Large intestine (tissue), 3 donors: ENCODE data around the gene VSTM5. TPM values are rescaled to one million over a fixed set of nuclear protein-coding genes. Genes with fewer than 3 reads are reported as not detected.

ENCODE experiments used
- DNase-seq, 2 donors: peaks; one replicate each; pipeline versions ENCODE4 v3.0.0 to v3.0.0-alpha.2; 2013
- H3K27ac ChIP-seq: one replicate; pipeline ENCODE4 v1.5.1; 2013; ENCODE audit warnings: low read length
- H3K27me3 ChIP-seq: 2 replicates; pipeline ENCODE4 v1.6.1; 2013; ENCODE audit warnings: low read length; ENCODE audit not compliant: control insufficient read depth, insufficient read depth
- H3K36me3 ChIP-seq: 2 replicates; pipeline ENCODE4 v1.6.1; 2013; ENCODE audit warnings: low read length; ENCODE audit not compliant: control insufficient read depth, insufficient read depth
- H3K4me1 ChIP-seq: one replicate; pipeline ENCODE4 v1.6.1; 2013; ENCODE audit warnings: low read length; ENCODE audit not compliant: control insufficient read depth, insufficient read depth
- H3K4me3 ChIP-seq: one replicate; pipeline ENCODE4 v1.5.1; 2013; ENCODE audit warnings: low read length
- H3K9me3 ChIP-seq: one replicate; pipeline ENCODE4 v1.6.1; 2013; ENCODE audit warnings: mild to moderate bottlenecking, low read depth, low read length, moderate library complexity; ENCODE audit not compliant: control insufficient read depth
- WGBS: methylation state at CpG from one replicate; pipeline ENCODE4 v1.1.5; 2013; ENCODE audit warnings: low lambda C conversion rate; ENCODE audit not compliant: insufficient coverage; 5-methylcytosine and 5-hydroxymethylcytosine counted together
- polyA plus RNA-seq: library from polyadenylated mRNA; unstranded; fragments of 120-200 nt; gene quantifications from one replicate; pipeline ENCODE4 v1.2.1, GENCODE V29; 2013

Gene VSTM5
- polyA plus RNA-seq, 1 donor: 1.9 TPM

- no peak for DNase-seq
- Histone ChIP-seq H3K4me3 (no peak overlapping the region), H3K4me1 (no peaks in the 10 kb centered on the region), H3K27ac (no peak overlapping the region), H3K36me3 (no peaks in the 10 kb centered on the region), H3K27me3 (no peaks in the 10 kb centered on the region), H3K9me3 (no peaks in the 10 kb centered on the region)
- WGBS: no CpG with 5 or more reads among the region's 6 CpGs
These were observed 8.0 kb downstream of the VSTM5 start for GRCh38 chr11:93842461-93842860.

GRCh38 chr11:93842034-93842433 lies 8.4 kb downstream of the VSTM5 start:
- Histone ChIP-seq H3K4me1 (no peaks in the 10 kb centered on the region), H3K27ac (no peak overlapping the region), H3K36me3 (no peaks in the 10 kb centered on the region), H3K27me3 (no peaks in the 10 kb centered on the region), H3K9me3 (no peaks in the 10 kb centered on the region), H3K4me3 (no peak overlapping the region)
- DNase-seq: no peak
- 100% methylated on average over 2 of the region's 4 CpGs for WGBS

DNA sequence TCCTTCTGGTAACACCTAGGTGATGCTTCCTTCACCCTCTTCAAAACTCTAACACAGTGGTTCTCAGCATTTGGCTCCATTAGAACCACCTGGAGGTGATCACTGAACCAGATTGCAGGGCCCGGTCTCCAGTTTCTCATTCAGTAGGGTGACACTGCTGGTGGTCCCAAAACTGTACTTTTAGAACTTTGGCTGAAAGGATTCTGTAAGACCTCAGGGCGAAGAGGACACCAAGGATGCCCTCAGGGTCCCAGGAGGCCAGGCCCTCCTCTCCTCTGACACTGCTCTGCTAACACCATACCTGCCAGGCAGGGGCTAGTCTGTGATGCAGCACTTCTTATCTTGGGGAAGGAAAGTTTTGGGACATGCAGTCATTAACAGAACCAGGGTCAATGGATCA lies 9.0 kb downstream of the VSTM5 start:
- H3K4me1 ChIP-seq: no peaks in the 10 kb centered on the region
- no CpG with 5 or more reads among the region's 2 CpGs for WGBS
- no peak for DNase-seq

GRCh38 chr11:93840981-93841380 lies 9.4 kb downstream of the VSTM5 start:
- Histone ChIP-seq H3K36me3 (no peaks in the 10 kb centered on the region), H3K9me3 (no peaks in the 10 kb centered on the region), H3K4me3 (no peak overlapping the region), H3K27me3 (no peaks in the 10 kb centered on the region), H3K4me1 (no peaks in the 10 kb centered on the region), H3K27ac (no peak overlapping the region)
- DNase-seq: no peak
- no CpG with 5 or more reads among the region's 3 CpGs for WGBS

More for the DNA sequence above, 9.0 kb downstream of the VSTM5 start:
- H3K9me3 ChIP-seq: no peaks in the 10 kb centered on the region
- no peaks in the 10 kb centered on the region for H3K27me3 ChIP-seq
- no peaks in the 10 kb centered on the region for H3K36me3 ChIP-seq
- no peak overlapping the region for H3K4me3 ChIP-seq
- H3K27ac ChIP-seq: no peak overlapping the region

GRCh38 chr11:93840180-93840579 lies 10.2 kb downstream of the VSTM5 start:
- no peaks in the 10 kb centered on the region for H3K9me3 ChIP-seq
- no peaks in the 10 kb centered on the region for H3K4me1 ChIP-seq
- no peak for DNase-seq
- H3K36me3 ChIP-seq: no peaks in the 10 kb centered on the region
- no peak overlapping the region for H3K4me3 ChIP-seq
- H3K27me3 ChIP-seq: no peaks in the 10 kb centered on the region
- WGBS: no CpG with 5 or more reads among the region's 2 CpGs
- H3K27ac ChIP-seq: no peak overlapping the region

DNA sequence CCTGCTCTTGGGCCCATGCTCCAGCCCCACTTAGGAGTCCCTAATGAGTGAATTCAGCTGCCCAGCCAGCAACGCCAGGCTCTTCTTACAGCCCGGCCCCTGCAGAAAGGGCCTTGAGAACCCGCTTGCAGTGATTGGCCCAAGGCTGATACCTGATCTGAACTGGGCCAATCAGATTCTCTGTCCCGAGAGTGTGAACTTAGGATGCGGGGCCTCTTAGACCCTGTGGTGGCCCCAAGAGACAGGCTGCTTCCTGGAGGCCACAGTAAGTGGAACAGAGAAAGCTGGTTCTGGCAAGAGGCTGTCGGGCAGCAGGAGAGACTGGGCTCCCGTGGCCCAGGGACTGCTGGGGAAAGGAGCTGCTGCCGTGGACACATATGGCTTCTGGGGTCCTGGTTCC lies 11.5 kb downstream of the VSTM5 start:
- H3K27ac ChIP-seq: no peak overlapping the region
- H3K9me3 ChIP-seq: no peaks in the 10 kb centered on the region
- no peak overlapping the region for H3K4me3 ChIP-seq
- H3K27me3 ChIP-seq: no peaks in the 10 kb centered on the region
- H3K4me1 ChIP-seq: no peaks in the 10 kb centered on the region
- H3K36me3 ChIP-seq: no peaks in the 10 kb centered on the region
- DNase-seq: no peak
- WGBS: no CpG with 5 or more reads among the region's 8 CpGs

DNA sequence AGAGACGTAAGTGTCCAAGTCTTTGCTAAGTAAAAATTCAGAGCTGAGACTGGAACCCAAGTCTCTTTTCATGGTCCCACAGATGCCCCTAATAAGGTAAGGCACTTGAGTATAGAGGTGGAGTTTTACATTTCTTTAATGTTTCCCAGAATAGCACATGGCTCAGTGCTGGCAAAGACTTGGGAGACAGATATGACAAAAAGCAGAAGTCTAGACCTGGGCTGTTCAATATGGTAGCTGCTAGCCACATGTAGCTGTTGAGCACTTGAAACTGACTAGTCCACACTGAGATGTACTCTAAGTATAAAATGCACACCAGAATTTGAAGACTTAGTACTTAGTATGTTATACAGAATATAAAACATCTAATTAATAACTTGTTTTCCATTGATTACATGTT lies 17.6 kb downstream of the VSTM5 start:
- Histone ChIP-seq H3K36me3 (no peaks in the 10 kb centered on the region), H3K4me3 (no peak overlapping the region), H3K27me3 (no peaks in the 10 kb centered on the region), H3K9me3 (no peaks in the 10 kb centered on the region), H3K4me1 (peaks cover 7% of the 10 kb centered on the region), H3K27ac (no peak overlapping the region)
- DNase-seq: no peak
- no CpG with 5 or more reads among the region's 1 CpG for WGBS

DNA sequence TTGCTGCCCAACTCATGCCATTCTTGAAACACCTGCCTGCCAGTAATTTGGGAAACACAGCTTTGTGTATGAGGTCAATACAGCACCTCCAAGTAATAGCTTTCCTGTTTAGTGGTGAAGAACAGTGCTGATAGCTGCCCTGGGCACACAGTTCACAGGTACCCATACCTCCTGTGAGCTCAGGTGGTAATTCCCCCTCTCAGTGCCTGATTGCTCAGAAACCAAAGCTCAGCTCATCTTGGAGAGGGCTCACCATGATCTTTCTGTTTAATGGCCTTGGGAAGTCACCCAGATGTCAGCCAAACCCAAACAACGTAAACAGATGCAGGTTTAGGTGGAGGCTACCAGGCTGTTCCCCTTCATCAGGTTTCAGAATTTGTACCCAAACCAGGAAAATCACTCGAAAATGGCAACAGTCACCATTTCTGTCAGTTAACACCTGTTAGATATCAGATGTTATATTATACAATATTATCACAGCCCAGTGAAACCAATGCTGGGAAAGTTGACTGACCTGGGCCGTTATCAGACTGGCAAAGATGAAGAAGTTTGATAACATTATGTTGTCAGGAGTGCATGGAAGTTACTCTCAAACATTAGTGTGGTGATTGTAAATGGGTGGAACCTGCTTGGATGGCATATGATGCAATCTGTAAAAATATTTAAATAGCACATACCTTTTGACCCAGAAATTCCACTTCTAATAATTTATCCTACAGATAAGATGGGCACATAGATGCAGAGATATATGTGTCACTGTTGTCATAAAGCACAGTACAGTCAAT lies 18.9 kb downstream of the VSTM5 start:
- Histone ChIP-seq H3K4me1 (peaks cover 7% of the 10 kb centered on the region), H3K9me3 (no peaks in the 10 kb centered on the region), H3K27ac (no peak overlapping the region), H3K36me3 (no peaks in the 10 kb centered on the region), H3K27me3 (no peaks in the 10 kb centered on the region), H3K4me3 (no peak overlapping the region)
- no CpG with 5 or more reads among the region's 3 CpGs for WGBS
- no peak for DNase-seq

- Histone ChIP-seq H3K27me3 (no peaks in the 10 kb centered on the region), H3K9me3 (no peaks in the 10 kb centered on the region), H3K36me3 (no peaks in the 10 kb centered on the region), H3K4me1 (peaks cover 7% of the 10 kb centered on the region), H3K27ac (no peak overlapping the region), H3K4me3 (no peak overlapping the region)
- DNase-seq: no peak
- WGBS: no CpG with 5 or more reads among the region's 3 CpGs
These were observed 20.8 kb downstream of the VSTM5 start for GRCh38 chr11:93829598-93829997.

GRCh38 chr11:93827363-93827762 lies 23.1 kb downstream of the VSTM5 start:
- Histone ChIP-seq H3K4me1 (peaks cover 8% of the 10 kb centered on the region), H3K4me3 (no peak overlapping the region), H3K9me3 (no peaks in the 10 kb centered on the region), H3K27ac (no peak overlapping the region), H3K27me3 (no peaks in the 10 kb centered on the region), H3K36me3 (no peaks in the 10 kb centered on the region)
- WGBS: 100% methylated on average over 1 of the region's 1 CpG
- DNase-seq: no peak

GRCh38 chr11:93823210-93823609 lies 27.2 kb downstream of the VSTM5 start:
- Histone ChIP-seq H3K9me3 (no peaks in the 10 kb centered on the region), H3K27ac (no peak overlapping the region), H3K4me3 (no peak overlapping the region), H3K4me1 (peaks cover 26% of the 10 kb centered on the region), H3K36me3 (no peaks in the 10 kb centered on the region), H3K27me3 (no peaks in the 10 kb centered on the region)
- WGBS: 100% methylated on average over 3 of the region's 4 CpGs
- no peak for DNase-seq
